Large intestine (tissue), 3 donors: ENCODE results near the gene TTC5. TPM values are rescaled to one million over a fixed set of nuclear protein-coding genes. Genes with fewer than 3 reads are reported as not detected.
"Not testable (repeated sequence)": the region's sequence is repeated elsewhere in the genome, so short reads cannot be mapped to it uniquely, and the experiment has no call there.

Experiments used
- DNase-seq, 2 donors: peaks; one replicate each; pipeline versions ENCODE4 v3.0.0 to v3.0.0-alpha.2; 2013
- H3K27ac ChIP-seq: one replicate; pipeline ENCODE4 v1.5.1; 2013; ENCODE audit warnings: low read length
- H3K27me3 ChIP-seq: 2 replicates; pipeline ENCODE4 v1.6.1; 2013; ENCODE audit warnings: low read length; ENCODE audit not compliant: control insufficient read depth, insufficient read depth
- H3K36me3 ChIP-seq: 2 replicates; pipeline ENCODE4 v1.6.1; 2013; ENCODE audit warnings: low read length; ENCODE audit not compliant: control insufficient read depth, insufficient read depth
- H3K4me1 ChIP-seq: one replicate; pipeline ENCODE4 v1.6.1; 2013; ENCODE audit warnings: low read length; ENCODE audit not compliant: control insufficient read depth, insufficient read depth
- H3K4me3 ChIP-seq: one replicate; pipeline ENCODE4 v1.5.1; 2013; ENCODE audit warnings: low read length
- H3K9me3 ChIP-seq: one replicate; pipeline ENCODE4 v1.6.1; 2013; ENCODE audit warnings: mild to moderate bottlenecking, low read depth, low read length, moderate library complexity; ENCODE audit not compliant: control insufficient read depth
- WGBS: methylation state at CpG from one replicate; pipeline ENCODE4 v1.1.5; 2013; ENCODE audit warnings: low lambda C conversion rate; ENCODE audit not compliant: insufficient coverage; 5-methylcytosine and 5-hydroxymethylcytosine counted together
- polyA plus RNA-seq: library from polyadenylated mRNA; unstranded; fragments of 120-200 nt; gene quantifications from one replicate; pipeline ENCODE4 v1.2.1, GENCODE V29; 2013

The TTC5 gene
- polyA plus RNA-seq, 1 donor, result 14.2 TPM

GRCh38 chr14:20341032-20341431 lies 35.3 kb upstream of the TTC5 start:
- WGBS, result no CpG with 5 or more reads among the region's 4 CpGs
- not testable (repeated sequence) for H3K4me3 ChIP-seq, H3K4me1 ChIP-seq, H3K9me3 ChIP-seq, H3K27ac ChIP-seq, DNase-seq, H3K27me3 ChIP-seq
- H3K36me3 ChIP-seq, result peaks cover 12% of the 10 kb centered on the region

- Histone ChIP-seq H3K36me3 (no peaks in the 10 kb centered on the region), H3K4me3 (no peak overlapping the region), H3K27me3 (no peaks in the 10 kb centered on the region), H3K9me3 (no peaks in the 10 kb centered on the region), H3K4me1 (no peaks in the 10 kb centered on the region), H3K27ac (no peak overlapping the region)
- DNase-seq, result no peak
- 50% methylated on average over 2 of the region's 7 CpGs for WGBS
These were observed 28.3 kb upstream of the TTC5 start for GRCh38 chr14:20334017-20334416.

- Histone ChIP-seq H3K36me3 (peaks cover 5% of the 10 kb centered on the region), H3K27me3 (no peaks in the 10 kb centered on the region), H3K4me1 (no peaks in the 10 kb centered on the region), H3K4me3 (no peak overlapping the region), H3K9me3 (no peaks in the 10 kb centered on the region), H3K27ac (peak overlapping the region; percentile 71)
- no peak for DNase-seq
- 0% methylated on average over 3 of the region's 3 CpGs for WGBS
These were observed 27.7 kb upstream of the TTC5 start for GRCh38 chr14:20333494-20333841.

GRCh38 chr14:20332788-20333493 lies 27.2 kb upstream of the TTC5 start, which contains the start of gene CCNB1IP1:
TSS of gene CCNB1IP1 (minus strand) at chr14:20333279. CDS start at chr14:20316523, 16,756 bp downstream.
- peak; percentile 83 to 89 for DNase-seq
- 0% methylated on average over 1 of the region's 19 CpGs for WGBS
- peak within 1 kb of the TSS; percentile 71 for H3K27ac ChIP-seq
- no peaks in the 10 kb centered on the region for H3K4me1 ChIP-seq
- H3K36me3 ChIP-seq, result peaks cover 5% of the 10 kb centered on the region
- H3K9me3 ChIP-seq, result no peaks in the 10 kb centered on the region
- peak within 1 kb of the TSS; percentile 48 for H3K4me3 ChIP-seq
- no peaks in the 10 kb centered on the region for H3K27me3 ChIP-seq

- Histone ChIP-seq H3K27me3 (no peaks in the 10 kb centered on the region), H3K27ac (peak overlapping the region; percentile 71), H3K36me3 (peaks cover 5% of the 10 kb centered on the region), H3K4me3 (peak overlapping the region; percentile 48), H3K9me3 (no peaks in the 10 kb centered on the region), H3K4me1 (no peaks in the 10 kb centered on the region)
- WGBS, result no CpG with 5 or more reads among the region's 4 CpGs
- peak; percentile 42 to 76 for DNase-seq
These were observed 26.7 kb upstream of the TTC5 start for GRCh38 chr14:20332431-20332787.

GRCh38 chr14:20331053-20331613 lies 25.4 kb upstream of the TTC5 start:
- H3K27ac ChIP-seq, result no peak overlapping the region

GRCh38 chr14:20329355-20329754 lies 23.6 kb upstream of the TTC5 start:
- peaks cover 18% of the 10 kb centered on the region for H3K36me3 ChIP-seq
- H3K9me3 ChIP-seq, result no peaks in the 10 kb centered on the region
- no peaks in the 10 kb centered on the region for H3K27me3 ChIP-seq
- DNase-seq, result no peak
- no peaks in the 10 kb centered on the region for H3K4me1 ChIP-seq
- WGBS, result no CpG with 5 or more reads among the region's 2 CpGs
- H3K4me3 ChIP-seq, result no peak overlapping the region
- no peak overlapping the region for H3K27ac ChIP-seq

More at GRCh38 chr14:20331053-20331613, 25.4 kb upstream of the TTC5 start:
- Histone ChIP-seq H3K4me3 (no peak overlapping the region), H3K36me3 (peaks cover 9% of the 10 kb centered on the region), H3K4me1 (no peaks in the 10 kb centered on the region), H3K9me3 (no peaks in the 10 kb centered on the region), H3K27me3 (no peaks in the 10 kb centered on the region)
- WGBS, result no CpG with 5 or more reads among the region's 2 CpGs
- DNase-seq, result no peak

GRCh38 chr14:20328705-20329104 lies 23.0 kb upstream of the TTC5 start:
- H3K36me3 ChIP-seq, result peaks cover 21% of the 10 kb centered on the region
- no CpG with 5 or more reads among the region's 2 CpGs for WGBS
- no peaks in the 10 kb centered on the region for H3K27me3 ChIP-seq
- H3K4me1 ChIP-seq, result no peaks in the 10 kb centered on the region
- no peaks in the 10 kb centered on the region for H3K9me3 ChIP-seq
- H3K27ac ChIP-seq, result no peak overlapping the region
- no peak overlapping the region for H3K4me3 ChIP-seq
- DNase-seq, result no peak

- Histone ChIP-seq H3K9me3 (no peaks in the 10 kb centered on the region), H3K27ac (no peak overlapping the region), H3K4me1 (no peaks in the 10 kb centered on the region), H3K36me3 (peaks cover 28% of the 10 kb centered on the region), H3K27me3 (no peaks in the 10 kb centered on the region), H3K4me3 (no peak overlapping the region)
- peak; percentile 42 to 65 for DNase-seq
- WGBS, result 9% methylated on average over 4 of the region's 8 CpGs
These were observed 21.5 kb upstream of the TTC5 start for GRCh38 chr14:20327005-20327869.

GRCh38 chr14:20317720-20318119 lies 12.0 kb upstream of the TTC5 start:
- Histone ChIP-seq H3K4me1 (no peaks in the 10 kb centered on the region), H3K27me3 (no peaks in the 10 kb centered on the region), H3K9me3 (no peaks in the 10 kb centered on the region), H3K36me3 (peaks cover 26% of the 10 kb centered on the region), H3K4me3 (no peak overlapping the region), H3K27ac (no peak overlapping the region)
- no CpG with 5 or more reads among the region's 16 CpGs for WGBS
- no peak for DNase-seq
